Uterus (tissue), 4 donors: ENCODE results near the gene PM20D1. TPM values are rescaled to one million over a fixed set of nuclear protein-coding genes. Genes with fewer than 3 reads are reported as not detected.
A peak's percentile ranks its signal among the peaks of the same experiment; 100 is the strongest.

Source experiments
- DNase-seq, 2 donors: peaks; one replicate each; pipeline ENCODE4 v3.0.0-alpha.2; 2019 to 2020
- H3K27ac ChIP-seq, 2 donors: fragments of 200-600 bp; sonication (generic); 1 replicate in 1 of 2; 2 replicates in 1 of 2; pipeline ENCODE4 v1.5.1; 2016 to 2018
- H3K27me3 ChIP-seq, 2 donors: fragments of 200-600 bp; sonication (generic); one replicate each; pipeline ENCODE4 v1.5.1; 2018 to 2019; ENCODE audit warnings: control low read depth in 1 of 2
- H3K36me3 ChIP-seq, 2 donors: fragments of 200-600 bp; sonication (generic); one replicate each; pipeline ENCODE4 v1.5.1; 2019; ENCODE audit warnings: control low read depth in 1 of 2
- H3K4me1 ChIP-seq, 2 donors: fragments of 200-600 bp; sonication (generic); one replicate each; pipeline ENCODE4 v1.5.1; 2018 to 2019; ENCODE audit warnings: control low read depth in 1 of 2
- H3K4me3 ChIP-seq, 2 donors: fragments of 200-600 bp; sonication (generic); 1 replicate in 1 of 2; 2 replicates in 1 of 2; pipeline ENCODE4 v1.5.1; 2018 to 2019; ENCODE audit warnings: mild to moderate bottlenecking in 1 of 2
- H3K9me3 ChIP-seq, 2 donors: fragments of 200-600 bp; sonication (generic); one replicate each; pipeline ENCODE4 v1.5.1; 2019; ENCODE audit warnings: control low read depth in 1 of 2
- POLR2A ChIP-seq, 2 donors: fragments of 450-650 bp; IDR thresholded peaks; one replicate each; pipeline ENCODE4 v1.6.1; 2016; ENCODE audit warnings: antibody characterized with exemption in 2 of 2, mild to moderate bottlenecking in 1 of 2, moderate library complexity in 1 of 2
- intact Hi-C: fragments of 100-400 bp; cut with DNase I; formaldehyde crosslinking; loops from one replicate; pipeline ENCODE4 v1.15.1; 2023; ENCODE audit warnings: low total_unique reads
- total RNA-seq, 4 donors: library from RNA; depleted of rRNA in 3 of 4; stranded (reverse); fragments of >200 nt in 3 of 4; gene quantifications; one replicate each; pipeline versions ENCODE4 v1.1.0 to v1.2.4, GENCODE V29; 2014 to 2023
- TF ChIP-seq, protein P1 (sequence below), 4 experiments: fragments of 200-600 bp in 2 of 4; fragments of 450-650 bp in 2 of 4; sonication (generic) in 2 of 4; IDR thresholded peaks; one replicate each; pipeline ENCODE4 v1.5.1; 2016 to 2019; ENCODE audit warnings: antibody characterized with exemption in 4 of 4, mild to moderate bottlenecking in 2 of 4, moderate library complexity in 1 of 4
- donor health status: DM: yes; HTN: yes; CAD: no.

PM20D1 gene
- total RNA-seq, 4 donors from 2014 or later = 0.59 to 0.69 TPM; not detected in 2

DNA sequence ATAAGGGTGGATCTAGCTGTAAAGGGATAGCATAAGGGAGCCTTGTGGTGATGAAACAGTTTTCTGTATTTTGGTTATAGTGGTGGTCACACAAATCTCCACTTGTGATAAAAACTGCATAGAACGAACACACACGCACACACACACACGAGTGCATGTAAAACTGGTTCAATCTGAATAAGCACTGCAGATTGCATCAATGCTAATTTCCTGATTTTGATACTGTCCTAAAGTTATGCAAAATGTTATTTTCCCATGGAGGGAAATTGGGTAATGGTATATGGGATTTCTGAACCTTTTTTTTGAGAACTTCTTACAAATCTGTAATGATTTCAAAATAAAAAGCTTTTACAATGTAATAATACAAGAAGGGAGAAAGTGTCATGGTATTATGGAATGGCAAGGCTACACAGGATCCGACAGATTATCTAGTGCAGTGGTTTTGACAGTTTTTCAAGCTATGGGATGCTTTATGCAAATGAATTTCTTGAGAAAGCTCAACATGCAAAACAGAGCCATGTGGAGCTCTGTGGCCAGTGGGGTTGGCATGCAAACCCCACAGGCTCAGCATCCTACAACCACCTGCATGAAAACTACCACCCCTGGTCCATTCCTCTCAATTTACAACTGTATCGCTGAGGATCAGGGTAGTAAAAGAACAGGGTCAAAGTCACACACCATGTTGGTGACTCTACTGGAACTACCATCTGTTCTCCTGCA is 55.8 kb downstream of the PM20D1 start:
- no peaks in the 10 kb centered on the region for H3K36me3 ChIP-seq
- H3K4me3 ChIP-seq = no peak overlapping the region
- H3K27ac ChIP-seq = no peak overlapping the region
- intact Hi-C loops = loop anchor here (5.0 to 10.0 kb wide), 2 partner anchors 183 to 311 kb away; no protein-coding TSS in a partner anchor
- no peak for DNase-seq
- H3K27me3 ChIP-seq = no peaks in the 10 kb centered on the region
- H3K4me1 ChIP-seq = no peaks in the 10 kb centered on the region
- no peaks in the 10 kb centered on the region for H3K9me3 ChIP-seq
- TF ChIP-seq, protein P1, sequence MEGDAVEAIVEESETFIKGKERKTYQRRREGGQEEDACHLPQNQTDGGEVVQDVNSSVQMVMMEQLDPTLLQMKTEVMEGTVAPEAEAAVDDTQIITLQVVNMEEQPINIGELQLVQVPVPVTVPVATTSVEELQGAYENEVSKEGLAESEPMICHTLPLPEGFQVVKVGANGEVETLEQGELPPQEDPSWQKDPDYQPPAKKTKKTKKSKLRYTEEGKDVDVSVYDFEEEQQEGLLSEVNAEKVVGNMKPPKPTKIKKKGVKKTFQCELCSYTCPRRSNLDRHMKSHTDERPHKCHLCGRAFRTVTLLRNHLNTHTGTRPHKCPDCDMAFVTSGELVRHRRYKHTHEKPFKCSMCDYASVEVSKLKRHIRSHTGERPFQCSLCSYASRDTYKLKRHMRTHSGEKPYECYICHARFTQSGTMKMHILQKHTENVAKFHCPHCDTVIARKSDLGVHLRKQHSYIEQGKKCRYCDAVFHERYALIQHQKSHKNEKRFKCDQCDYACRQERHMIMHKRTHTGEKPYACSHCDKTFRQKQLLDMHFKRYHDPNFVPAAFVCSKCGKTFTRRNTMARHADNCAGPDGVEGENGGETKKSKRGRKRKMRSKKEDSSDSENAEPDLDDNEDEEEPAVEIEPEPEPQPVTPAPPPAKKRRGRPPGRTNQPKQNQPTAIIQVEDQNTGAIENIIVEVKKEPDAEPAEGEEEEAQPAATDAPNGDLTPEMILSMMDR (IDR thresholded peaks at IDR 0.05) = no peak
- no peak for TF ChIP-seq POLR2A (IDR thresholded peaks at IDR 0.05)

DNA sequence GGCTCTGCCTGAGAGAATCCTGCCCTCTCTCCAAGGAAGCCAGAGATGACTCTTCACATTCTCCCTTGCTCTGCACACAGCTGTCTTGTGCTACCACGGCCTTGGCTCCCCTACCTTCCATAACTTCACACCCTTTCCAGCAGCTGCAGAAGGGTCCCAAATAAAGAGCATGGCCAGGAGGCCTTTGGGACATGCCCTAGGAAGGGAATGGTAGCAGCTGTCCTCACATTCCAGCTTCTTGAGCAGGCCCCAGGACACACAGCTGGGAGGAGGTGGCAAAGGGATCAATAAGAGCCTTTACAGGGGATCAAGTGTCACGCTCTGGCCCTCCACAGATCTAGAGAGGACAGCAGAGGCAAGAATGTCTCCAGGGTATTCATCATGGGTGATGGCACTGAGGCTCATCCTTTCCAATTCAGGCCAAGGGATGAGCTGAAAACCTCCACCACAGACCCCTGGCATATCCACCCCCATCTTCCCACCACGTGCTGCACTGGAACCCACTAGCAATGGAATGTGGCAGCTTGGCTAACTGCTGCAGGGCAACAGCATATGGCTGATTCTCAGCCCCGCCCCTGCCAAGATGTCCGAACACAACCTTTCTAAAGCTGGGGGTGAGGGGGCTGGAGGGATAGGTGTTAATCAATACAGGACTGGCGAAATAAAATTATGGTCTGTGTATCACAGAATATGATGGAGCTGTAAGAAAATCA is 56.8 kb downstream of the PM20D1 start:
- no peaks in the 10 kb centered on the region for H3K4me1 ChIP-seq
- intact Hi-C loops = loop anchor here (5.0 to 10.0 kb wide), 2 partner anchors 184 to 312 kb away; no protein-coding TSS in a partner anchor
- H3K9me3 ChIP-seq = no peaks in the 10 kb centered on the region
- no peak overlapping the region for H3K27ac ChIP-seq
- H3K27me3 ChIP-seq = no peaks in the 10 kb centered on the region
- H3K4me3 ChIP-seq = no peak overlapping the region
- DNase-seq = no peak
- H3K36me3 ChIP-seq = no peaks in the 10 kb centered on the region
- TF ChIP-seq POLR2A (IDR thresholded peaks at IDR 0.05) = no peak
- TF ChIP-seq, protein P1 (IDR thresholded peaks at IDR 0.05) = no peak

DNA sequence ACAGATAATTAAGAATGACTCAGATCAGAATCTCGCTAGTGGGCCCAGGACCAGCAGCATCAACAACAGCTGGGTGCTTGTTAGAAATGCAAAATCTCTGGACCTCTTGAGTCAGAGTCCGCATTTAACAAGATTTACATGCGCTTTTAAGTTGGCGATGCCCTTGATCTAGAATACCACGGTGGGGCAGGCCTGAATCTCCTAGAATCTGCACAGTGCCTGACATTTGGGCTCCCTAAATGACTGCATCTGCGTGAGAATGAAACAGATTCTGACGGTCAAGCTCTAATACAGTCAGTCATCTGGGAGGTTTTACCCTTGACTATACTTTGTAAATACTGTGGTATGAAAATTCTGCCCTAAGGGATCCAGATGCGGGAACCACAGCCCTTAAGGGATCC is 57.5 kb downstream of the PM20D1 start:
- Histone ChIP-seq H3K27ac (no peak overlapping the region), H3K9me3 (no peaks in the 10 kb centered on the region), H3K36me3 (no peaks in the 10 kb centered on the region), H3K4me3 (no peak overlapping the region), H3K27me3 (no peaks in the 10 kb centered on the region), H3K4me1 (no peaks in the 10 kb centered on the region)
- TF ChIP-seq, protein P1 (IDR thresholded peaks at IDR 0.05) = no peak
- TF ChIP-seq POLR2A (IDR thresholded peaks at IDR 0.05) = no peak
- DNase-seq = no peak
- intact Hi-C loops = loop anchor here (5.0 to 10.0 kb wide), 2 partner anchors 185 to 312 kb away; no protein-coding TSS in a partner anchor

DNA sequence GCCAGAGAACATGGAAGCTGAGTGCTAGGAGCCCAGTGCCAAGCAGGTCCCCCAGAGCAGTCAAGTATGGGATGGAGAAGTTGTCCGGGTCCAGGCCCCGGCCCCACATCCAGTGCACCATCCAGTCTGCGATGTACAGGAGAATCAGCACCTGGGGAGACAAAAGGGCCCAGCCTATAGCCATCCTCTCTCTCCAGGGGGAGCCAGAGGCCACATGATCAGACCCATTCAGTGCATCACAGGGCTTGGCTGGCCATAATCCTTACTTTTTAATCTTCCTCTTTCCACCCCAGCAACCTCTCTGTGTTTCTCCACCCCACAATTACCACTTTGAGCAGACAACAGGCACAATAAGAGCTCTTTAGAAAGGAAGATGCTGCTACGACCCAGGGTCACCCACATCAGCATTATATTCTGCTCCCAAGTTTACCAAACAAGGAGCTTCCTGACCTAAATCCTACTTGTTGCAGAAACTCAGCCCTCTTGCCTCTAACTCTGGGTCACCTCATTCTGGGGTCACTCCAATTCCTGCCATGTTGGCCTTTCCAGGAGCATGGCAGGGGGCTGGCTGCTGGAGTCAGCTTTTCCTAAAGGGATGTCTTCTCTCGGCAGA is 58.3 kb downstream of the PM20D1 start:
- no peaks in the 10 kb centered on the region for H3K4me1 ChIP-seq
- H3K27me3 ChIP-seq = no peaks in the 10 kb centered on the region
- TF ChIP-seq, protein P1 (IDR thresholded peaks at IDR 0.05) = peak; percentile 62 to 84 (median 78)
- no peak for TF ChIP-seq POLR2A (IDR thresholded peaks at IDR 0.05)
- no peak overlapping the region for H3K27ac ChIP-seq
- no peaks in the 10 kb centered on the region for H3K9me3 ChIP-seq
- peak; percentile 63 to 65 for DNase-seq
- H3K4me3 ChIP-seq = no peak overlapping the region
- intact Hi-C loops = loop anchor here (5.0 to 10.0 kb wide), 2 partner anchors 186 to 313 kb away; no protein-coding TSS in a partner anchor
- H3K36me3 ChIP-seq = no peaks in the 10 kb centered on the region
